ENCODE results near the gene ENOX1.

The ENOX1 gene

DNA sequence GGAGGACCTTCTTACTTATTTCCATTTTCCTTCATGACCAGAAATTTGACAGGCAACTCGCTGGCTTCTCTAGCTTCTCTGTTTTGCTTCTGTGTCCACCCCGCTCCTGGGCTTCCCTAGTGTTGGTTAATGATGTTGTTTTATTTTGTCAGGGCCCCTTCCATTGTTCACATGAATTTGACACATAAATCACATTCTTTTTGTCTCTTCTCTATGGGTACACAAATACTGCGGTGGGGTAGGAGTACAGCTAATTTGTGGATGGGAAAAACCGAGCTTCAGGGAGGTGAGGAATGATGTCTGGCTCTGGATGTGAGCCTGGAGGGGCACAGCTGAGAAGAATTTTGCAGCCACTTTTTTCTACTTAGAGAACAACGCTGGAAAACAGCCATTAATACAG is 563.6 kb downstream of the ENOX1 start:
- no peak overlapping the region for H3K27ac ChIP-seq
- TF ChIP-seq, protein P1, sequence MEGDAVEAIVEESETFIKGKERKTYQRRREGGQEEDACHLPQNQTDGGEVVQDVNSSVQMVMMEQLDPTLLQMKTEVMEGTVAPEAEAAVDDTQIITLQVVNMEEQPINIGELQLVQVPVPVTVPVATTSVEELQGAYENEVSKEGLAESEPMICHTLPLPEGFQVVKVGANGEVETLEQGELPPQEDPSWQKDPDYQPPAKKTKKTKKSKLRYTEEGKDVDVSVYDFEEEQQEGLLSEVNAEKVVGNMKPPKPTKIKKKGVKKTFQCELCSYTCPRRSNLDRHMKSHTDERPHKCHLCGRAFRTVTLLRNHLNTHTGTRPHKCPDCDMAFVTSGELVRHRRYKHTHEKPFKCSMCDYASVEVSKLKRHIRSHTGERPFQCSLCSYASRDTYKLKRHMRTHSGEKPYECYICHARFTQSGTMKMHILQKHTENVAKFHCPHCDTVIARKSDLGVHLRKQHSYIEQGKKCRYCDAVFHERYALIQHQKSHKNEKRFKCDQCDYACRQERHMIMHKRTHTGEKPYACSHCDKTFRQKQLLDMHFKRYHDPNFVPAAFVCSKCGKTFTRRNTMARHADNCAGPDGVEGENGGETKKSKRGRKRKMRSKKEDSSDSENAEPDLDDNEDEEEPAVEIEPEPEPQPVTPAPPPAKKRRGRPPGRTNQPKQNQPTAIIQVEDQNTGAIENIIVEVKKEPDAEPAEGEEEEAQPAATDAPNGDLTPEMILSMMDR (conservative IDR thresholded peaks at IDR 0.05), result no peak

DNA sequence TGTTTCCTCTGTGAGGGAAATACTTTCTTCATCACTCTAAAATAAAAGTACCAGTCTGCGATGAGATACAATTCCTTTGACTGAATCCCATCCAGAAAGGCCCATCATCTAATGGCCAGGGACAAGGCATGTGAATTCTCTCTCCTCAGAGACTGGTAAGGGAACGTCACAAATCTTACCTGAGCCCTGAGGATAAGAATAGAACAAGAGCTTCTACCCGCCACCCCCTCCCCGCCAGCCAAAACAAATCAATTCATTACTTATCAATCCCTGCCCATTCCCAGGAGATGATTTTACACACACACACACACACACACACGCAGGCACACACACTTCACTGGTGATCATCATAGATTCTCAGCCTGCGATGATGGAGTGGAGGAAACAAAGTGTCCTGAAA is 564.7 kb downstream of the ENOX1 start:
- no peak overlapping the region for H3K27ac ChIP-seq
- TF ChIP-seq, protein P1 (conservative IDR thresholded peaks at IDR 0.05), result no peak

DNA sequence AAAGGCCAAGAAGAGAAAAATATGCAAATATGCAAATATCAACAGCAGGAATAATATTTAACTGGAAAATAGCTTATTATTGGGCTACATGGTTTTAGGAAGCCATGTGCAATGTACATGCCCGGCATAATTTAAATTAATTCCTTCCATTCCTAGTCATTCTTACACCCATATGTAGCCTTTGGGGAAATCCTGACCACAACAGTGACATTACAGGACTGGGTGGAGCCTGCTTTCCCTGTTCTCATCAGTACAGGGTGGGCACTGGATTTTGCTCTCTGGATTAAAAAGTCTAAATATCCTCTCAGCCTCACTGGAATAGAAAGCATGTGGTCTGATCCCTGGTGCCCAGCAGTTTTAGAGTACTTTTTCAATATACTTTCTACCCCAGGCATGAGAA is 565.2 kb downstream of the ENOX1 start:
- TF ChIP-seq, protein P1 (conservative IDR thresholded peaks at IDR 0.05), result no peak

DNA sequence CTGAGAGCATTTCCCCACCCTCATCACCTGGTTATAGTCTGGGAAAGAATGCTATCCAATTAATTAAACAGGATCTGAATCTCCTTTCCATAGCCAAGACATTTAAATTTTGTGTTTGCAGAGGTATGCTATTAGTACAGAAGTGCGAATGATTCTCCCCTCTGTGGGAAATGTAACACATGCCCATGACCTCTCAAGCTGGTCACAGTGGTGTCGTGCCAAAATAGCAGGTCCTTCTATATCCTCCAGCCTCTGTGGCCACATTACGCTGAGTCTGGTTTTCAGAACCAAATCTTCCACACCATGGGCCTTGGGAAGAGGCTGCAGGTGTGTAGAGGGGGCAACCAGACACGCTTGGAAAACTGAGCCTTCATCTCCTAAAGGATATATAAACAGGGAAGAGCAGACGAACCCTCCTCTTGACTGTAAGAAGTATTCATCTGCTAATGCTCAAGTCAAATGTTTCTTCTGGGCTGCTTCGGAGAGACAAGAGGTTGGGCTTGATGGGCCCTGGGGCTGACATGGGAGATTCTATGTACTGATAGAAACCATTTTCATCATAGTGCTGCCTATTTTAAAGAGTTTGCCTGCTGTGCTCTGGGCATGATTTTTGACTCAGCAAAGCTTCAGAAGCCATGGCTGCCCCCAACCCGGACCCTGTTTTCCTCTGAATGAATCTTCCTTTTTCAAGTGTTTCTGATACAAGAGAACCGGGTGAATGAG is 565.7 kb downstream of the ENOX1 start:
- TF ChIP-seq, protein P1 (conservative IDR thresholded peaks at IDR 0.05), result no peak

More for the DNA sequence above, 565.2 kb downstream of the ENOX1 start:
- no peak overlapping the region for H3K27ac ChIP-seq

DNA sequence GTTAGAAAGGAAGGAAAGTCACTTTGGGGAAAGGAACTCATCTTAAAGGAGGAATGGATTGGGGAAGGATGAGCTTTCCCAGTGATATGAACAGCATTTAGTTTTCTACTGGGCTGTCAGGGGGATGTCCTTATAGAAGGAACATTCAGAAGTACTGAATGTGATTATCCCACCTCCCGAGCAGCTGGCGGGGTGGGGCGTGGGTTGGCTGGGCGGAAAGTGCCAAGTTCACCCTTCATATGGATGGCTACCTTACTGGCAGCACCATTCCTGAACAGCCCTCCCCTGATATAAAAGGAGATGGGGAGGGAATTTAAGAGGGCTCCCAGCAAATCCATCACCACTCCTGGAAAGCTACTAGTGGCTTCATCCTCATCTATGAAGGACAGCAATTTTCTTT is 572.6 kb downstream of the ENOX1 start:
- H3K27ac ChIP-seq, result no peak overlapping the region
- TF ChIP-seq, protein P1 (conservative IDR thresholded peaks at IDR 0.05), result no peak

More for the DNA sequence above, 565.7 kb downstream of the ENOX1 start:
- no peak overlapping the region for H3K27ac ChIP-seq

DNA sequence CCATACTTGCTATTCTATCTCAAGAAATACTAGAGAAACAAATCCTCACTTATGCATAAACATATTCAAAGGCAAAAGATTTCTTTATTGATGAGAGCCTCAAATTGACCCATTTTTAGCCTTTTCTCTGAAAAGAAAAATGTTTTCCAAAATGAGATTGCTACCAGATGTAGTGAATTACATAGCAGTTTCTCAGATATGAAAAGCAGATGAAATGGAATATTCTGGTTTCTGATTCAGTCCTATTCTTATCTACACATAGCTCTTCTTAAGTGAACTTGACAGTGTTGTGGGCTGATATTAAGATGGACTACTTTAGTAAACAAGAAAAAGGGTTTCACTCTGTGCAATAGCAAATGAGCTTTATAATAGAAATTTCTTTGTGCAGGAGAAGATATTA is 579.9 kb downstream of the ENOX1 start:
- TF ChIP-seq, protein P1 (conservative IDR thresholded peaks at IDR 0.05), result no peak
- H3K27ac ChIP-seq, result no peak overlapping the region

DNA sequence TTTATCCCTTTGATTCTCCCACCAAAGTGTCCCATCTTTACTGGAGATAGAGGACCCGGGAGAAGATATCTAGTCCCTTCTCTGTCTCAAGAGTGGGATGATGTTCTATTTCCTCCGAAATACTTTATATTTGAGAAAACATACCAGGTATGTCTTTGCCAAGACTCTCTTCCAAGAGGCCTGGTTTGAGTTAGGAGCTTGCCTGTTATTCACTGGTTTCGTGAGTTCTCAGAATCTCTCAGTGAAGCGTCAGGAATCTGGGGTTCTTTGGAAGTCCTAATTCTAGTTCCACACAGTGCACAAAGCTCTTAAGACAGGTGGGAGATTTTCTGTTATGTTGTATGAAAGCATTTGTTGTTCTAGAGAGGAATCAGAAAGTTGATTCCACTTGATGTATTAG is 581.4 kb downstream of the ENOX1 start:
- no peak overlapping the region for H3K27ac ChIP-seq
- TF ChIP-seq, protein P1 (conservative IDR thresholded peaks at IDR 0.05), result no peak
